ENCODE measurements around the gene NUP62CL.

- no peak for TF ChIP-seq CTCF (optimal IDR thresholded peaks at IDR 0.05 in 1 of 3, IDR thresholded peaks at IDR 0.05 in 1 of 3, conservative IDR thresholded peaks at IDR 0.05 in 1 of 3; ENCODE audit: extremely low read depth in 1 of 3, insufficient read depth in 2 of 3, low read length in 3 of 3)
- no peak for TF ChIP-seq EZH2 (IDR thresholded peaks at IDR 0.05; ENCODE audit: low read length)
Observed at GRCh38 chrX:107119283-107119682, 87.0 kb downstream of the NUP62CL start.
